HCT116 (cell line): Measurements from ENCODE around the gene C15orf40. TPM values are rescaled to one million over a fixed set of nuclear protein-coding genes. Genes with fewer than 3 reads are reported as not detected.

Experiments
- CBX3 ChIP-seq: IDR thresholded peaks from 2 replicates; pipeline ENCODE4 v1.6.1; 2012; ENCODE audit warnings: low read depth
- CTCF ChIP-seq, 3 experiments: fragments of 200-600 bp in 1 of 3; sonication (generic) in 1 of 3; IDR thresholded peaks in 2 of 3; conservative IDR thresholded peaks in 1 of 3; 2 replicates each; pipeline ENCODE4 v1.5.1; 2012 to 2017; ENCODE audit warnings: low read depth in 2 of 3, low read length in 2 of 3, antibody characterized with exemption in 1 of 3, borderline replicate concordance in 1 of 3, control low read depth in 1 of 3, mild to moderate bottlenecking in 1 of 3, mixed read lengths in 1 of 3, mixed run types in 1 of 3, moderate library complexity in 1 of 3; ENCODE audit not compliant: insufficient read depth in 1 of 3
- ELF1 ChIP-seq: IDR thresholded peaks from 2 replicates; pipeline ENCODE4 v1.6.1; 2012; ENCODE audit warnings: low read depth, borderline replicate concordance
- EZH2 ChIP-seq: fragments of 200-600 bp; sonication (generic); IDR thresholded peaks from 2 replicates; pipeline ENCODE4 v1.6.1; 2017; ENCODE audit warnings: antibody characterized with exemption, mixed run types
- POLR2AphosphoS5 ChIP-seq: IDR thresholded peaks from 2 replicates; pipeline ENCODE4 v1.6.1; 2011; ENCODE audit warnings: mild to moderate bottlenecking, low read depth, low read length, moderate library complexity
- RAD21 ChIP-seq: IDR thresholded peaks from 2 replicates; pipeline ENCODE4 v1.6.1; 2012; ENCODE audit warnings: low read depth, mild to moderate bottlenecking
- REST ChIP-seq: IDR thresholded peaks from 2 replicates; pipeline ENCODE4 v1.6.1; 2012; ENCODE audit warnings: low read depth
- SIN3A ChIP-seq: IDR thresholded peaks from 2 replicates; pipeline ENCODE4 v1.6.1; 2012; ENCODE audit warnings: low read depth
- SP1 ChIP-seq: IDR thresholded peaks from 2 replicates; pipeline ENCODE4 v1.6.1; 2012; ENCODE audit warnings: low read depth
- SRF ChIP-seq: IDR thresholded peaks from 2 replicates; pipeline ENCODE4 v1.6.1; 2012; ENCODE audit warnings: low read depth
- YY1 ChIP-seq: IDR thresholded peaks from 2 replicates; pipeline ENCODE4 v1.6.1; 2011; ENCODE audit warnings: low read length, low read depth, moderate library complexity, mild to moderate bottlenecking; ENCODE audit not compliant: insufficient replicate concordance; ENCODE audit errors: extremely low read depth
- ZNF274 ChIP-seq: fragments of 200-500 bp; sonication (Bioruptor generic); IDR thresholded peaks from 2 replicates; pipeline ENCODE4 v1.6.1; 2014; ENCODE audit warnings: mild to moderate bottlenecking, low read depth, low read length, inconsistent platforms
- total RNA-seq: library from RNA; stranded (reverse); gene quantifications from one replicate; pipeline ENCODE4 v1.2.1, GENCODE V29; 2021; ENCODE audit not compliant: unreplicated experiment

C15orf40 gene
- total RNA-seq, 1 experiment from 2014 or later: 26.0 TPM

GRCh38 chr15:82970696-82971095 lies 40.7 kb downstream of the C15orf40 start (continued):
- no peak for TF ChIP-seq REST
- TF ChIP-seq ZNF274: no peak
- no peak for TF ChIP-seq ELF1
- no peak for TF ChIP-seq POLR2AphosphoS5
- TF ChIP-seq SP1: no peak
- TF ChIP-seq CTCF (IDR thresholded peaks at IDR 0.05 in 2 of 3, conservative IDR thresholded peaks at IDR 0.05 in 1 of 3; ENCODE audit: borderline replicate concordance in 1 of 3, insufficient read depth in 1 of 3, low read depth in 2 of 3, low read length in 2 of 3): no peak
- TF ChIP-seq SRF: no peak
- no peak for TF ChIP-seq SIN3A
- no peak for TF ChIP-seq YY1
- no peak for TF ChIP-seq RAD21
- no peak for TF ChIP-seq CBX3
- TF ChIP-seq EZH2: no peak
